ENCODE data around the gene JADE1. TPM values are rescaled to one million over a fixed set of nuclear protein-coding genes. Genes with fewer than 3 reads are reported as not detected.

Gene JADE1
- polyA plus RNA-seq, 1 donor (not counting 4 experiments of a cell fraction or from before 2014, with no cell fraction given), result 2.8 TPM

- Histone ChIP-seq H3K27ac (ENCODE audit: control insufficient read depth, insufficient read depth, low read length) (no peak overlapping the region), H4K20me1 (ENCODE audit: control insufficient read depth, extremely low read depth, insufficient read depth, low read length) (no peaks in the 10 kb centered on the region), H3K9me3 (ENCODE audit: control insufficient read depth, low read depth, low read length) (no peaks in the 10 kb centered on the region), H3K36me3 (ENCODE audit: control insufficient read depth in 2 of 2, extremely low read depth in 1 of 2, insufficient read depth in 2 of 2, low read length in 2 of 2) (peaks cover 8 to 16% of the 10 kb centered on the region in 2 experiments), H3K4me2 (ENCODE audit: control insufficient read depth, extremely low read depth, insufficient read depth, low read depth, low read length) (no peak overlapping the region), H2AFZ (ENCODE audit: control insufficient read depth, low read length) (no peak overlapping the region), H3K9me1 (ENCODE audit: control insufficient read depth, extremely low read depth, insufficient read depth, low read length) (no peaks in the 10 kb centered on the region), H3K9ac (ENCODE audit: control insufficient read depth, extremely low read depth, insufficient read depth, low read length) (no peak overlapping the region), H3K79me2 (ENCODE audit: control insufficient read depth, insufficient read depth, low read length) (no peaks in the 10 kb centered on the region), H3K4me1 (ENCODE audit: control insufficient read depth, extremely low read depth, insufficient read depth, low read length) (no peaks in the 10 kb centered on the region), H3K4me3 (ENCODE audit: control insufficient read depth in 2 of 3, extremely low read depth in 1 of 3, insufficient read depth in 2 of 3, low read depth in 1 of 3, low read length in 3 of 3) (no peak overlapping the region), H3K27me3 (ENCODE audit: control insufficient read depth, extremely low read depth, insufficient read depth, low read length) (no peaks in the 10 kb centered on the region)
- no peak for TF ChIP-seq EZH2 (IDR thresholded peaks at IDR 0.05; ENCODE audit: low read length)
- no peak for TF ChIP-seq CTCF (optimal IDR thresholded peaks at IDR 0.05 in 1 of 3, IDR thresholded peaks at IDR 0.05 in 1 of 3, conservative IDR thresholded peaks at IDR 0.05 in 1 of 3; ENCODE audit: extremely low read depth in 1 of 3, insufficient read depth in 2 of 3, low read length in 3 of 3)
- DNase-seq (ENCODE audit: low read depth, low spot score) (no peak), FAIRE-seq (no peak)
- dilution Hi-C loops (cut with MboI; ENCODE audit: extremely low pct_ligation_motif_present, low sequenced_read_pairs), result no loop called here
Measured at GRCh38 chr4:128850252-128850651, 40.8 kb downstream of the JADE1 start.

GRCh38 chr4:128853741-128854140, 44.2 kb downstream of the JADE1 start:
- FAIRE-seq, result no peak

More at GRCh38 chr4:128853741-128854140, 44.2 kb downstream of the JADE1 start:
- no peak for DNase-seq (ENCODE audit: low read depth, low spot score)
- Histone ChIP-seq H3K9me1 (ENCODE audit: control insufficient read depth, extremely low read depth, insufficient read depth, low read length) (no peaks in the 10 kb centered on the region), H3K27ac (ENCODE audit: control insufficient read depth, insufficient read depth, low read length) (no peak overlapping the region), H3K4me1 (ENCODE audit: control insufficient read depth, extremely low read depth, insufficient read depth, low read length) (no peaks in the 10 kb centered on the region), H3K36me3 (ENCODE audit: control insufficient read depth in 2 of 2, extremely low read depth in 1 of 2, insufficient read depth in 2 of 2, low read length in 2 of 2) (peaks cover 12 to 18% of the 10 kb centered on the region in 2 experiments), H2AFZ (ENCODE audit: control insufficient read depth, low read length) (no peak overlapping the region), H3K4me2 (ENCODE audit: control insufficient read depth, extremely low read depth, insufficient read depth, low read depth, low read length) (no peak overlapping the region), H3K9me3 (ENCODE audit: control insufficient read depth, low read depth, low read length) (no peaks in the 10 kb centered on the region), H3K9ac (ENCODE audit: control insufficient read depth, extremely low read depth, insufficient read depth, low read length) (no peak overlapping the region), H3K79me2 (ENCODE audit: control insufficient read depth, insufficient read depth, low read length) (no peaks in the 10 kb centered on the region), H3K4me3 (ENCODE audit: control insufficient read depth in 2 of 3, extremely low read depth in 1 of 3, insufficient read depth in 2 of 3, low read depth in 1 of 3, low read length in 3 of 3) (no peak overlapping the region), H4K20me1 (ENCODE audit: control insufficient read depth, extremely low read depth, insufficient read depth, low read length) (no peaks in the 10 kb centered on the region), H3K27me3 (ENCODE audit: control insufficient read depth, extremely low read depth, insufficient read depth, low read length) (no peaks in the 10 kb centered on the region)
- no peak for TF ChIP-seq CTCF (optimal IDR thresholded peaks at IDR 0.05 in 1 of 3, IDR thresholded peaks at IDR 0.05 in 1 of 3, conservative IDR thresholded peaks at IDR 0.05 in 1 of 3; ENCODE audit: extremely low read depth in 1 of 3, insufficient read depth in 2 of 3, low read length in 3 of 3)
- TF ChIP-seq EZH2 (IDR thresholded peaks at IDR 0.05; ENCODE audit: low read length), result no peak
- dilution Hi-C loops (cut with MboI; ENCODE audit: extremely low pct_ligation_motif_present, low sequenced_read_pairs), result no loop called here

All from keratinocyte (primary cell).